HG02970 (cell line): Measurements from ENCODE around the gene RBMS1.

ENCODE experiments used
- ATAC-seq: cut with Tn5 transposase; IDR thresholded peaks from one replicate; pipeline ENCODE4 v1.9.1; 2021; ENCODE audit warnings: mild to moderate bottlenecking, moderate library complexity, moderate number of reproducible peaks; ENCODE audit not compliant: unreplicated experiment, low FRiP score

Gene RBMS1

GRCh38 chr2:160389875-160390274 is 103.7 kb downstream of the RBMS1 start:
- ATAC-seq, result no peak

- no peak for ATAC-seq
These were observed 104.9 kb downstream of the RBMS1 start for GRCh38 chr2:160388464-160389263.

- no peak for ATAC-seq
These were observed 105.9 kb downstream of the RBMS1 start for GRCh38 chr2:160387558-160388262.

GRCh38 chr2:160384791-160385190 is 108.8 kb downstream of the RBMS1 start:
- ATAC-seq, result no peak

GRCh38 chr2:160381425-160381951 is 112.1 kb downstream of the RBMS1 start:
- no peak for ATAC-seq

- ATAC-seq, result no peak
These were observed 113.0 kb downstream of the RBMS1 start for GRCh38 chr2:160380611-160381010.

- no peak for ATAC-seq
These were observed 113.5 kb downstream of the RBMS1 start for GRCh38 chr2:160380000-160380570.

- ATAC-seq, result no peak
These were observed 114.2 kb downstream of the RBMS1 start for GRCh38 chr2:160379399-160379798.

- no peak for ATAC-seq
These were observed 116.2 kb downstream of the RBMS1 start for GRCh38 chr2:160377204-160377995.

GRCh38 chr2:160376576-160376975 is 117.0 kb downstream of the RBMS1 start:
- no peak for ATAC-seq

- ATAC-seq, result no peak
These were observed 117.7 kb downstream of the RBMS1 start for GRCh38 chr2:160375802-160376469.

- ATAC-seq, result no peak
These were observed 118.6 kb downstream of the RBMS1 start for GRCh38 chr2:160375037-160375436.

GRCh38 chr2:160373666-160374065 is 119.9 kb downstream of the RBMS1 start:
- no peak for ATAC-seq

GRCh38 chr2:160373263-160373662 is 120.3 kb downstream of the RBMS1 start:
- no peak for ATAC-seq

- no peak for ATAC-seq
These were observed 121.0 kb downstream of the RBMS1 start for GRCh38 chr2:160372585-160372984.

GRCh38 chr2:160372010-160372356 is 121.6 kb downstream of the RBMS1 start:
- no peak for ATAC-seq

GRCh38 chr2:160371251-160372009 is 122.2 kb downstream of the RBMS1 start:
- ATAC-seq, result no peak

- ATAC-seq, result no peak
These were observed 124.3 kb downstream of the RBMS1 start for GRCh38 chr2:160368988-160369930.
